ENCODE data around the gene TRAF7. TPM values are rescaled to one million over a fixed set of nuclear protein-coding genes. Genes with fewer than 3 reads are reported as not detected.

TRAF7 gene
- total and polyA plus RNA-seq, 2 of the 8 experiments (the other 6 are each of a cell fraction or from before 2014, with no cell fraction given), result 96.8 to 148 TPM

DNA sequence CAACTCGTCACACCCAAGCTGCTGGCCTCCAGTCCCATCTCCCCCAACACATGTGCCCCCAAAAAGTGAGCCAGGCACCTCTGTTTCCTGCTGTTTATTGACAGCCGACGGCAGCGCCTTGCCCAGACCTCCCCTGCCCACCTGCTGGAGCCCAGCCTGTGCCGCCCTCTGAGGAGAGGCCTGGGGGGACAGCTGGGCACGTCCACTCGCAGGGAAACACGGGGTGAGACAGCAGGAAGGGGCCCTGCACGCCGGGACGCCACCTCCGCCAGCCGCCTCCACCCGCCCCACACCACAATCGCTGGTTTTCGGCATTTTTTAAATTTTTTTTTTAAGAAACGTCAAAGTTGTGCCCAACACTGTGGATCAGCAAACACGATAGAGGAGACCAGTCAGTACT is 21.5 kb downstream of the TRAF7 start (continued):
- no peak for TF ChIP-seq HDAC2 (IDR thresholded peaks at IDR 0.05; ENCODE audit: borderline replicate concordance in 1 of 2, low read depth in 2 of 2, low read length in 2 of 2)
- no peak for TF ChIP-seq RXRA (IDR thresholded peaks at IDR 0.05; ENCODE audit: insufficient read depth, low read depth, low read length)
- TF ChIP-seq RNF2 (IDR thresholded peaks at IDR 0.05; ENCODE audit: borderline replicate concordance, low read depth, low read length, missing control alignments, poor library complexity, severe bottlenecking), result no peak
- no peak for TF ChIP-seq CHD1 (IDR thresholded peaks at IDR 0.05; ENCODE audit: low read depth, low read length)
